RWPE1 (cell line): ENCODE results near the gene ACAA1.
A peak's percentile ranks its signal among the peaks of the same experiment; 100 is the strongest.
"Not testable (repeated sequence)": the region's sequence is repeated elsewhere in the genome, so short reads cannot be mapped to it uniquely, and the experiment has no call there.

Experiments used
- CTCF ChIA-PET: fragments of 350-600 bp; sonication (Branson Sonifier 250); formaldehyde crosslinking; extraction: SDS; loops from one replicate; lab custom pipeline; 2021; lab: Yijun Ruan, JAX
- POLR2A ChIA-PET: fragments of 400-600 bp; formaldehyde crosslinking; extraction: SDS; loops from one replicate; lab custom pipeline; 2020; ENCODE audit warnings: antibody characterized with exemption; ENCODE audit not compliant: low non-redundant PET; lab: Yijun Ruan, JAX
- DNase-seq: peaks from one replicate; pipeline ENCODE4 v3.0.0; 2012; ENCODE audit warnings: low spot score
- H3K27ac ChIP-seq: fragments of 450-650 bp; 2 replicates; pipeline ENCODE4 v1.5.1; 2017
- TF ChIP-seq, protein P1 (sequence below): fragments of 450-650 bp; conservative IDR thresholded peaks from 2 replicates; pipeline ENCODE4 v1.5.1; 2017; ENCODE audit warnings: low read depth, mild to moderate bottlenecking

ACAA1 gene

DNA sequence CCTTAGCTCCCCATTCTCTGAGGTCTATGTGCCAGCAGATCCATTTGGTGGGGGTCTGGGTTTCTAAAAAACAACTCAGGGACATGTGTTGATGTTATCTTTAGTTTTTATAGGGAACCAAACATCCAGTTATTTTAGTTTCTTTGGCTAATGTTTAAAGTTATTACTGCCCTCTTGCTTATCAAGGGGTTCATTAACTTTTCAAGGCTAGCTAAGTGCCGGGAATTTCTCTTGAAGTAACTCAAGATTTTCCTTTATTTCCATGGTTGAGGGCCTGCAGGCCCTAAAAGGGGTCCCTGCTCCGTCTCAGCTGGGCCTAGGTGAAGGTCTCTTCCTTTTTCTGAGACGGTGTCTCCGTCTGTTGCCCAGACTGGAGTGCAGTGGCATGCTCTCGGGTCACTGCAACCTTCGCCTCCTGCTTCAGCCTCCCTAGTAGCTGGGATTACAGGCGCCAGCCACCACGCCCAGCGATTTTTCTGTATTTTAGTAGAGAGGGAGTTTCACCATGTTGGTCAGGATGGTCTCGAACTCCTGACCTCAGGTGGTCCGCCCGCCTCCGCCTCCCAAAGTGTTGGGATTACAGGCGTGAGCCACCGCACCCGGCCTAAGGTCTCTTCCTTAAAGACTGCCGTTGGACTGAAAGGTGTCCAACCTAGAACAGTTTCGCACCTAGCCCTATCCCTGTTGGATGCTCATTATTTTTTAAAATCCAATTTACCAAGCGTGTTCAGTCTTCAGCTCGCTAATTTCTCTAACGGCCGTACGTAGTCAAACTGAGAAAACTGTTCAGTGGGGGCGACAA lies 27.1 kb upstream of the ACAA1 start:
- H3K27ac ChIP-seq, result peak overlapping the region; percentile 95
- TF ChIP-seq, protein P1, sequence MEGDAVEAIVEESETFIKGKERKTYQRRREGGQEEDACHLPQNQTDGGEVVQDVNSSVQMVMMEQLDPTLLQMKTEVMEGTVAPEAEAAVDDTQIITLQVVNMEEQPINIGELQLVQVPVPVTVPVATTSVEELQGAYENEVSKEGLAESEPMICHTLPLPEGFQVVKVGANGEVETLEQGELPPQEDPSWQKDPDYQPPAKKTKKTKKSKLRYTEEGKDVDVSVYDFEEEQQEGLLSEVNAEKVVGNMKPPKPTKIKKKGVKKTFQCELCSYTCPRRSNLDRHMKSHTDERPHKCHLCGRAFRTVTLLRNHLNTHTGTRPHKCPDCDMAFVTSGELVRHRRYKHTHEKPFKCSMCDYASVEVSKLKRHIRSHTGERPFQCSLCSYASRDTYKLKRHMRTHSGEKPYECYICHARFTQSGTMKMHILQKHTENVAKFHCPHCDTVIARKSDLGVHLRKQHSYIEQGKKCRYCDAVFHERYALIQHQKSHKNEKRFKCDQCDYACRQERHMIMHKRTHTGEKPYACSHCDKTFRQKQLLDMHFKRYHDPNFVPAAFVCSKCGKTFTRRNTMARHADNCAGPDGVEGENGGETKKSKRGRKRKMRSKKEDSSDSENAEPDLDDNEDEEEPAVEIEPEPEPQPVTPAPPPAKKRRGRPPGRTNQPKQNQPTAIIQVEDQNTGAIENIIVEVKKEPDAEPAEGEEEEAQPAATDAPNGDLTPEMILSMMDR, result no peak
- DNase-seq, result no peak
- ChIA-PET CTCF (interaction anchor here (0.7 kb wide), 1 partner anchor 8 kb away, joined by 4 read pairs; no protein-coding TSS in a partner anchor), POLR2A (interaction anchor here (0.6 to 1.1 kb wide), 2 partner anchors 22 to 27 kb away, joined by 4 to 6 read pairs; partner anchors contain the start of gene ACAA1)

DNA sequence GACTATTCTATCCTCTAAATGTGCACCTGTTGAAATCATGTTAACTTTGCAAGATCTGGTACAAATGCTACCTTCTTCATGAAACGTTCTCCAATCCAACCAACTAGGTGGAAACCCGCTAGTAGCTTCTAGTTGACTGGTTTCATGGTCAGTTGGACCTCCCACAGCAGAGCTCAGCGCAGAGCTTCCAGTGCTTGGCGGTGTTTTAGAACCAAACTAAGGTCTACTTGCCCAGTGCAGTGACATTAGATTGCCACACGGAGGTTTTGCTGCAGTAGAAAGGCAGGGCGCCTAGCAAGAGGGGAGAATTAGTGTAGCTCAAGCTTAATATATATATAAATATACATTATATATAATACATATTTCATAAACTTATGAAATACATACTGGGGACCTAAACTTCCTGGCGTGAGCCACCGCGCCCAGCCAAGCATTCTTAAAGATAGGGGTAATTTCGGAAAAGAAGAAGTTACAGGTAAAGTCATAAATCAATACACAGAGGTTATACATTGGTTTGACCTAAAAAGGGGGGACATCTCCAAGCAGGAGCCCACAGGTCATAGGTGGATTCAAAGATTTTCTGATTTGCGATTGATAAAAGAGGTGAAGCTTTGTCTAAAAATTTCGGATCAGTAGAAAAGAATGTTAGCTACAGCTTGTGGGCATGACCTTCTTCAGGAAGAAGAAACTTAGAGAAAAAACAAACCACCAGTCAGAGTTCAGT lies 26.4 kb upstream of the ACAA1 start:
- POLR2A ChIA-PET, result no interaction called here
- TF ChIP-seq, protein P1, result no peak
- DNase-seq, result no peak
- CTCF ChIA-PET, result interaction anchor here (0.7 kb wide), 1 partner anchor 9 kb away, joined by 4 read pairs; no protein-coding TSS in a partner anchor
- no peak overlapping the region for H3K27ac ChIP-seq

DNA sequence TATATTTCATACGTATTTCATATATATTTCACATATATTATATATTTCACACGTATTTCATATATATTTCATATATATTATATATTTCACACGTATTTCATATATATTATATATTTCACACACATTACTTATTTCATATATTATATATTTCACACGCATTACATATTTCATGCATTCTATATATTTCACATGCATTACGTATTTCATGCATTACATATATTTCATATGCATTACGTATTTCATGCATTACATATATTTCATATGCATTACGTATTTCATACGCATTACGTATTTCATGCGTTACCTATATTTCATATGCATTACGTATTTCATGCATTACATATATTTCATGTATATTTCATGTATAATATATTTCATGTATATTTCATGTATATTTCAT lies 23.8 kb upstream of the ACAA1 start:
- DNase-seq, POLR2A ChIA-PET, H3K27ac ChIP-seq, CTCF ChIA-PET: not testable (repeated sequence)

DNA sequence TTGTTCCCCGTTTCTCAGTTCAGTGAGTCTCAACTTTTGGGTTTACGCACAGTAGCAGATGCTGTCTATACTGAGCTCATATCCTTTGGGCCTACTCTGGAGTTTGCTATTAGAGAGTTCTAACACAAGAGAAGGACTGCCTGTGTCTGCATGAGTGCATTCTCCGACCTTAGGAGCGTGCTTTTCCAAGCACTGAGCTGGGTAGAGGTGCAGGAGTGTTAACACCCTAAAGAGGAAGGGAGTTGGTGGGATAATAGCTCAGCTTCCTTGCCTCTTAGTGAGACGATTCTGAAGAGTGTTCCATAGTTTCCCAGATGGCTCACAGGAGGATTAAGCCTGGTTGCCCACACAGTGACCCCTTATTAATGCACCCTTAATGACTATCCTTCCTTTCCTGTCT lies 21.5 kb upstream of the ACAA1 start:
- ChIA-PET CTCF (no interaction called here), POLR2A (interaction anchor here (0.5 kb wide), 1 partner anchor 22 kb away, joined by 3 read pairs; no protein-coding TSS in a partner anchor)
- TF ChIP-seq, protein P1, result no peak
- DNase-seq, result no peak
- H3K27ac ChIP-seq, result no peak overlapping the region

DNA sequence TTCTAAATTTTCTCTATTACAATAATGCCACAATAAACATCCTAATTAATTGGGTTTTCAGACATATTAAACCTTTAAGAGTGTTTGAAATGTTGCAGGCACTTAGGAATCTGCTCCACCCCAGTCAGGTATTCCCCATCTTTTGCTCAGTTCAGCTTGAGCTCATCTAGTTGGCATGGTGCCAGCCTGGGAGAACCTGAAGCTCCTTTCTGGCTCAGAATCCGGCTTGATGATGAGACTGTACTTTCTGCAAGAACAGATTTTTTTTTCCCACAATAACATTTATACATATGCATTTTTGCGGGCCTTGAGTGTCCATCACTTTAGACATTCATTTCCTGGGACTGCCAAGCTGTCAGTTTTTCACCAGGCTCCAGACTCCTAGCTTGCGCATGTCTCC lies 20.7 kb upstream of the ACAA1 start:
- peak; percentile 59 for DNase-seq
- CTCF ChIA-PET, result no interaction called here
- TF ChIP-seq, protein P1, result no peak
- POLR2A ChIA-PET, result no interaction called here
- H3K27ac ChIP-seq, result no peak overlapping the region; the same call in 1 of the 2 replicates

DNA sequence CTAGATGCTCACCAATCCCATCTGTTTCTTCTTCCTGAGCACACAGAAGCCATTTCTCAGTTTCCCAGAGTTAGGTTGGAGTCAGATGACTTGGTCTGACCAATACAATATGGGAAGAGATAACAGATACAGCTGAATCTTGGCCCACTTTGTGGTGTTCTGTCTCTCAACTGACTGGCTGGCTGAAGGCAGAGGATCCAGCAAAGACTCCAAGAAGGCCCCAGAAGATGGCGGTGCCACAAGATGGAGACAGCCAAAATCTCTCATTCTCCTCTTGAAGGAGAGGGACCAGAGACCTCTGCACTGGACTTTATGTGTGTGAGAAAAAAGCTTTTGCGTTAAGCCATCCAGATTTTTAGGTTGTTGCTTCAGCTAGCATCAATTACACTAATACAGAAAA lies 20.2 kb upstream of the ACAA1 start:
- peak overlapping the region; percentile 40; the same call in 1 of the 2 replicates for H3K27ac ChIP-seq
- ChIA-PET POLR2A (no interaction called here), CTCF (no interaction called here)
- TF ChIP-seq, protein P1, result no peak
- DNase-seq, result no peak
